ENCODE data around the gene MGA.
"Not testable (repeated sequence)": the region's sequence is repeated elsewhere in the genome, so short reads cannot be mapped to it uniquely, and the experiment has no call there.

MGA gene

GRCh38 chr15:41727143-41727542, 66.9 kb downstream of the MGA start:
- no peak for DNase-seq

- not testable (repeated sequence) for DNase-seq
Measured at GRCh38 chr15:41728061-41728460, 67.9 kb downstream of the MGA start.

- DNase-seq = no peak
Measured at GRCh38 chr15:41730543-41730942, 70.3 kb downstream of the MGA start.

- DNase-seq = no peak
Measured at GRCh38 chr15:41732483-41732882, 72.3 kb downstream of the MGA start.

GRCh38 chr15:41734079-41734478, 73.9 kb downstream of the MGA start:
- no peak for DNase-seq

GRCh38 chr15:41735046-41735445, 74.8 kb downstream of the MGA start:
- DNase-seq = no peak

GRCh38 chr15:41735492-41735891, 75.3 kb downstream of the MGA start:
- not testable (repeated sequence) for DNase-seq

GRCh38 chr15:41746802-41747201, 86.6 kb downstream of the MGA start:
- no peak for DNase-seq

GRCh38 chr15:41756198-41756597, 96.0 kb downstream of the MGA start:
- no peak for DNase-seq

GRCh38 chr15:41772720-41773331, 112.6 kb downstream of the MGA start:
- peak; percentile 60 for DNase-seq

GRCh38 chr15:41773332-41773728, 113.1 kb downstream of the MGA start:
- no peak for DNase-seq

- no peak for DNase-seq
Measured at GRCh38 chr15:41773729-41774061, 113.5 kb downstream of the MGA start.

- peak; percentile 96 for DNase-seq
Measured at GRCh38 chr15:41774062-41774881, 114.1 kb downstream of the MGA start, which contains the start of gene MAPKBP1. Gene MAPKBP1 (plus strand): TSS chr15:41774484. CDS start chr15:41775276, 792 bp downstream.

- no peak for DNase-seq
Measured at GRCh38 chr15:41774882-41775417, 114.7 kb downstream of the MGA start.

- DNase-seq = no peak
Measured at GRCh38 chr15:41775651-41776050, 115.4 kb downstream of the MGA start.

- DNase-seq = no peak
Measured at GRCh38 chr15:41777421-41777973, 117.3 kb downstream of the MGA start.

GRCh38 chr15:41778521-41778920, 118.3 kb downstream of the MGA start:
- no peak for DNase-seq

- no peak for DNase-seq
Measured at GRCh38 chr15:41779662-41780157, 119.5 kb downstream of the MGA start.

- DNase-seq = no peak
Measured at GRCh38 chr15:41780266-41780665, 120.1 kb downstream of the MGA start.

GRCh38 chr15:41780727-41781126, 120.5 kb downstream of the MGA start:
- no peak for DNase-seq

GRCh38 chr15:41782371-41783282, 122.4 kb downstream of the MGA start:
- no peak for DNase-seq

- no peak for DNase-seq
Measured at GRCh38 chr15:41783296-41783695, 123.1 kb downstream of the MGA start.

GRCh38 chr15:41788262-41788661, 128.1 kb downstream of the MGA start:
- no peak for DNase-seq

Measured in RPMI8226 (cell line).